A172 (cell line): ENCODE measurements around the gene PLXNA2. TPM values are rescaled to one million over a fixed set of nuclear protein-coding genes. Genes with fewer than 3 reads are reported as not detected.

ENCODE experiments used
- DNase-seq: peaks from one replicate; pipeline ENCODE4 v3.0.0-alpha.2; 2015; ENCODE audit warnings: low spot score
- total RNA-seq: library from RNA; depleted of rRNA; stranded (reverse); fragments of >200 nt; shearing (Covaris generic); gene quantifications from 2 replicates; pipeline ENCODE4 v1.2.3, GENCODE V29; 2014

PLXNA2 gene
- total RNA-seq, 1 experiment from 2014 or later = 15.8 TPM

- no peak for DNase-seq
These were observed 97.5 kb downstream of the PLXNA2 start for GRCh38 chr1:208146650-208147049.

- DNase-seq = no peak
These were observed 99.0 kb downstream of the PLXNA2 start for GRCh38 chr1:208145167-208145566.

- no peak for DNase-seq
These were observed 101.4 kb downstream of the PLXNA2 start for GRCh38 chr1:208142590-208143382.

- DNase-seq = no peak
These were observed 102.5 kb downstream of the PLXNA2 start for GRCh38 chr1:208141610-208142192.

GRCh38 chr1:208139434-208140045, 104.6 kb downstream of the PLXNA2 start:
- DNase-seq = no peak

GRCh38 chr1:208137193-208137592, 107.0 kb downstream of the PLXNA2 start:
- peak; percentile 26 for DNase-seq

GRCh38 chr1:208136459-208137182, 107.6 kb downstream of the PLXNA2 start:
- no peak for DNase-seq

- DNase-seq = no peak
These were observed 108.8 kb downstream of the PLXNA2 start for GRCh38 chr1:208135354-208135753.

- no peak for DNase-seq
These were observed 109.7 kb downstream of the PLXNA2 start for GRCh38 chr1:208134491-208134890.

GRCh38 chr1:208133355-208133754, 110.8 kb downstream of the PLXNA2 start:
- DNase-seq = no peak

- DNase-seq = peak; percentile 86
These were observed 111.8 kb downstream of the PLXNA2 start for GRCh38 chr1:208132287-208132882.

GRCh38 chr1:208131621-208132286, 112.4 kb downstream of the PLXNA2 start:
- DNase-seq = no peak

- no peak for DNase-seq
These were observed 114.7 kb downstream of the PLXNA2 start for GRCh38 chr1:208129487-208129886.

GRCh38 chr1:208129060-208129459, 115.1 kb downstream of the PLXNA2 start:
- DNase-seq = no peak

GRCh38 chr1:208127792-208128529, 116.2 kb downstream of the PLXNA2 start:
- DNase-seq = no peak

GRCh38 chr1:208127284-208127683, 116.9 kb downstream of the PLXNA2 start:
- DNase-seq = no peak

GRCh38 chr1:208126108-208126507, 118.1 kb downstream of the PLXNA2 start:
- DNase-seq = no peak

GRCh38 chr1:208122612-208123358, 121.4 kb downstream of the PLXNA2 start:
- no peak for DNase-seq

- no peak for DNase-seq
These were observed 122.3 kb downstream of the PLXNA2 start for GRCh38 chr1:208121813-208122364.

GRCh38 chr1:208120431-208120790, 123.8 kb downstream of the PLXNA2 start:
- DNase-seq = no peak
